PC-9 (cell line): Measurements from ENCODE around the gene RFX8. TPM values are rescaled to one million over a fixed set of nuclear protein-coding genes. Genes with fewer than 3 reads are reported as not detected.

Source experiments
- BruUV-seq: library from RNA; stranded (reverse); fragments of 400-500 nt; replicated peaks from 2 replicates; lab custom pipeline; 2021; lab: Mats Ljungman, UMichigan
- CTCF ChIA-PET: fragments of 300-600 bp; sonication (Branson Sonifier 250); formaldehyde crosslinking; loops from one replicate; lab custom pipeline; 2022; ENCODE audit warnings: antibody characterized with exemption; lab: Charles Lee
- POLR2A ChIA-PET: fragments of 300-600 bp; sonication (Branson Sonifier 250); formaldehyde crosslinking; loops from one replicate; lab custom pipeline; 2022; ENCODE audit warnings: antibody characterized with exemption; ENCODE audit not compliant: unreplicated experiment; lab: Charles Lee
- DNase-seq, 2 experiments: peaks; one replicate each; pipeline versions ENCODE4 v3.0.0 to v3.0.0-alpha.2; 2015 to 2022; ENCODE audit warnings: mixed read lengths in 1 of 2
- H2AFZ ChIP-seq: fragments of 200-600 bp; sonication (generic); 2 replicates; pipeline ENCODE4 v1.8.1; 2017; ENCODE audit warnings: antibody characterized with exemption
- H3F3A ChIP-seq: fragments of 200-600 bp; sonication (generic); 2 replicates; pipeline ENCODE4 v1.8.1; 2017; ENCODE audit warnings: antibody characterized with exemption, mild to moderate bottlenecking, low read depth; ENCODE audit not compliant: insufficient read depth
- H3K27ac ChIP-seq: fragments of 200-600 bp; sonication (generic); 2 replicates; pipeline ENCODE4 v1.6.1; 2016; ENCODE audit warnings: mixed run types
- H3K27me3 ChIP-seq: fragments of 200-600 bp; sonication (generic); 2 replicates; pipeline ENCODE4 v1.6.1; 2016; ENCODE audit warnings: low read depth, mixed run types; ENCODE audit not compliant: insufficient read depth
- H3K36me3 ChIP-seq: fragments of 200-600 bp; sonication (generic); 2 replicates; pipeline ENCODE4 v1.6.1; 2016; ENCODE audit warnings: low read depth, mixed run types
- H3K4me1 ChIP-seq: fragments of 200-600 bp; sonication (generic); replicated peaks from 2 replicates; pipeline ENCODE4 v1.6.1; 2016; ENCODE audit warnings: mixed run types; ENCODE audit not compliant: insufficient read depth
- H3K4me2 ChIP-seq: fragments of 200-600 bp; sonication (generic); 2 replicates; pipeline ENCODE4 v1.6.1; 2017; ENCODE audit warnings: mixed run types
- H3K4me3 ChIP-seq: fragments of 200-600 bp; sonication (generic); 2 replicates; pipeline ENCODE4 v1.6.1; 2016; ENCODE audit warnings: mixed run types
- H3K79me2 ChIP-seq: fragments of 200-600 bp; sonication (generic); 2 replicates; pipeline ENCODE4 v1.6.1; 2017; ENCODE audit warnings: low read depth, mixed run types
- H3K9me2 ChIP-seq: fragments of 200-600 bp; sonication (generic); 2 replicates; pipeline ENCODE4 v1.8.1; 2017; ENCODE audit warnings: mild to moderate bottlenecking; ENCODE audit not compliant: insufficient read depth
- H3K9me3 ChIP-seq: fragments of 200-600 bp; sonication (generic); 2 replicates; pipeline ENCODE4 v1.8.1; 2016; ENCODE audit warnings: low read depth; ENCODE audit not compliant: insufficient read depth
- H4K20me1 ChIP-seq: fragments of 200-600 bp; sonication (generic); 2 replicates; pipeline ENCODE4 v1.8.1; 2017; ENCODE audit not compliant: insufficient read depth
- CTCF ChIP-seq: fragments of 200-600 bp; sonication (generic); conservative IDR thresholded peaks from 2 replicates; pipeline ENCODE4 v1.6.1; 2017; ENCODE audit warnings: mixed run types, antibody characterized with exemption, mild to moderate bottlenecking, moderate library complexity
- EZH2 ChIP-seq: fragments of 200-600 bp; sonication (generic); IDR thresholded peaks from 2 replicates; pipeline ENCODE4 v1.8.0; 2017; ENCODE audit warnings: antibody characterized with exemption, low read depth
- intact Hi-C: fragments of 100-400 bp; cut with micrococcal nuclease; formaldehyde crosslinking; loops from one replicate; pipeline ENCODE4 v1.10.0; 2022; ENCODE audit not compliant: unreplicated experiment
- total RNA-seq: library from RNA; stranded (reverse); gene quantifications from 2 replicates; pipeline ENCODE4 v1.2.3, GENCODE V29; 2021

Gene RFX8
- total RNA-seq, 1 experiment from 2014 or later: not detected

- DNase-seq: peak; percentile 53 to 96
- TF ChIP-seq CTCF: no peak
- TF ChIP-seq EZH2: no peak
- Histone ChIP-seq H4K20me1 (no peaks in the 10 kb centered on the region), H2AFZ (no peak overlapping the region), H3K4me3 (peak overlapping the region; percentile 38; the same call in 1 of the 2 replicates), H3K36me3 (no peaks in the 10 kb centered on the region), H3K79me2 (peaks cover 7% of the 10 kb centered on the region; the same call in 1 of the 2 replicates), H3K9me2 (no peaks in the 10 kb centered on the region), H3K27ac (peak overlapping the region; percentile 98), H3K4me1 (peaks cover 55% of the 10 kb centered on the region), H3F3A (peaks cover 51% of the 10 kb centered on the region), H3K27me3 (no peaks in the 10 kb centered on the region), H3K9me3 (peaks cover 19% of the 10 kb centered on the region; the same call in 1 of the 2 replicates), H3K4me2 (peak overlapping the region; percentile 82)
- ChIA-PET CTCF (interaction anchor here (0.6 to 1.4 kb wide), 3 partner anchors 98 to 315 kb away, joined by 3 read pairs; no protein-coding TSS in a partner anchor), POLR2A (interaction anchor here (0.6 kb wide), 4 partner anchors 16 to 698 kb away, joined by 3 to 8 read pairs (median 4); no protein-coding TSS in a partner anchor)
- TSS peak; percentile 93 for BruUV-seq
- intact Hi-C loops: loop anchor here (5.0 kb wide), 1 partner anchor 470 kb away; no protein-coding TSS in a partner anchor
Measured at GRCh38 chr2:101516823-101517690, 42.1 kb upstream of the RFX8 start.

GRCh38 chr2:101516349-101516748 lies 41.4 kb upstream of the RFX8 start:
- peak overlapping the region; percentile 98 for H3K27ac ChIP-seq
- intact Hi-C loops: loop anchor here (5.0 kb wide), 1 partner anchor 471 kb away; no protein-coding TSS in a partner anchor
- no peaks in the 10 kb centered on the region for H3K9me2 ChIP-seq
- H3K27me3 ChIP-seq: no peaks in the 10 kb centered on the region
- H3K4me1 ChIP-seq: peaks cover 54% of the 10 kb centered on the region
- H3K79me2 ChIP-seq: peaks cover 7% of the 10 kb centered on the region; the same call in 1 of the 2 replicates
- peaks cover 19% of the 10 kb centered on the region; the same call in 1 of the 2 replicates for H3K9me3 ChIP-seq
- no peaks in the 10 kb centered on the region for H4K20me1 ChIP-seq
- no TSS peak for BruUV-seq
- no peaks in the 10 kb centered on the region for H3K36me3 ChIP-seq
- TF ChIP-seq CTCF (no peak), EZH2 (no peak)
- H3F3A ChIP-seq: peaks cover 51% of the 10 kb centered on the region
- CTCF ChIA-PET: interaction anchor here (1.2 to 1.4 kb wide), 2 partner anchors 97 to 316 kb away, joined by 3 read pairs; no protein-coding TSS in a partner anchor
- no peak for DNase-seq
- peak overlapping the region; percentile 82; the same call in 1 of the 2 replicates for H3K4me2 ChIP-seq
- no peak overlapping the region for H2AFZ ChIP-seq
- POLR2A ChIA-PET: no interaction called here
- H3K4me3 ChIP-seq: no peak overlapping the region

DNA sequence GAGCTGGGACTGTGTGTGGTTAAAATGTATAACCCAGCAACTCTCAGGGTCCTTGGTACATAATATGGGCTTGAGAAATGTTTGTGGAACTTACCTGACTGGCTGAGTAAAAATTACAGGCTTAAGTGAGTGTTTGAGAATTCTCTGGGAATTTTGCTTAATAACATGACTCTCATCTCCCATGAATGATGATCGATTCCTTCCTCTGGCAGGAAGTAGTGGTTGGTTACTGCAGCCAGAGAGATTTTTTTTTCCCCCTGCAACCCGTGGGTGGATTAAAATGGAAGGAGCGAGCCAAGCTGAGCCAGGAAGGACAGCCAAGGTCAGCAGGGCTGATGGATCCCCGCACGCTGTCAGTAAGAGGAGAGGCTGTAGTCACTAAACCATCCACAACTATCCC lies 40.6 kb upstream of the RFX8 start:
- Histone ChIP-seq H3K36me3 (no peaks in the 10 kb centered on the region), H3K4me2 (no peak overlapping the region), H2AFZ (no peak overlapping the region)

More for the DNA sequence above, 40.6 kb upstream of the RFX8 start:
- Histone ChIP-seq H4K20me1 (no peaks in the 10 kb centered on the region), H3K9me2 (no peaks in the 10 kb centered on the region), H3K9me3 (peaks cover 19% of the 10 kb centered on the region; the same call in 1 of the 2 replicates), H3K4me1 (peaks cover 45% of the 10 kb centered on the region), H3K27me3 (no peaks in the 10 kb centered on the region), H3F3A (peaks cover 45% of the 10 kb centered on the region), H3K27ac (peak overlapping the region; percentile 98; the same call in 1 of the 2 replicates), H3K79me2 (peaks cover 4% of the 10 kb centered on the region; the same call in 1 of the 2 replicates), H3K4me3 (no peak overlapping the region)
- intact Hi-C loops: loop anchor here (5.0 kb wide), 1 partner anchor 472 kb away; no protein-coding TSS in a partner anchor
- POLR2A ChIA-PET: no interaction called here
- no peak for DNase-seq
- TF ChIP-seq EZH2: no peak
- no peak for TF ChIP-seq CTCF
- CTCF ChIA-PET: interaction anchor here (0.5 kb wide), 1 partner anchor 96 kb away, joined by 3 read pairs; no protein-coding TSS in a partner anchor
- BruUV-seq: no TSS peak
